ENCODE data around the gene STK35.

The STK35 gene

GRCh38 chr20:2122936-2123335 lies 21.3 kb downstream of the STK35 start:
- Histone ChIP-seq H3K27ac (ENCODE audit: low read depth, low read length) (no peak overlapping the region), H3K79me2 (ENCODE audit: control insufficient read depth, insufficient read depth, low read length, poor library complexity) (no peaks in the 10 kb centered on the region), H3K23ac (ENCODE audit: low read length) (no peak overlapping the region), H4K8ac (ENCODE audit: low read depth, low read length) (no peak overlapping the region), H3K9me3 (ENCODE audit: insufficient read depth, low read depth, low read length) (no peaks in the 10 kb centered on the region), H2AK5ac (ENCODE audit: low read length) (no peak overlapping the region), H3K36me3 (ENCODE audit: control insufficient read depth in 1 of 2, insufficient read depth in 2 of 2, low read length in 2 of 2) (peaks cover 5 to 12% of the 10 kb centered on the region in 2 experiments), H2BK5ac (ENCODE audit: low read depth, low read length, poor library complexity) (no peak overlapping the region), H3K4me3 (ENCODE audit: low read depth, low read length) (no peak overlapping the region), H3K18ac (ENCODE audit: low read length) (no peak overlapping the region), H4K91ac (ENCODE audit: low read depth, low read length) (no peak overlapping the region), H3K4ac (ENCODE audit: low read depth, low read length) (peak overlapping the region; percentile 17), H3K9ac (ENCODE audit: low read length) (no peak overlapping the region), H2BK12ac (ENCODE audit: low read length) (no peak overlapping the region), H2BK120ac (ENCODE audit: insufficient read depth, low read length, poor library complexity) (no peak overlapping the region), H3K4me1 (ENCODE audit: control insufficient read depth in 1 of 2, insufficient read depth in 2 of 2, low read length in 2 of 2) (peaks cover 0 to 4% of the 10 kb centered on the region in 2 experiments), H3K14ac (ENCODE audit: low read length) (no peak overlapping the region), H3K4me2 (ENCODE audit: low read length) (no peak overlapping the region), H2AFZ (ENCODE audit: insufficient read depth, low read length, poor library complexity) (no peak overlapping the region), H3K79me1 (ENCODE audit: low read length) (no peaks in the 10 kb centered on the region), H3K27me3 (ENCODE audit: insufficient read depth, low read length) (no peaks in the 10 kb centered on the region), H4K12ac (ENCODE audit: low read depth, low read length) (no peak overlapping the region)
- WGBS (ENCODE audit: extremely low coverage, insufficient coverage, insufficient read length), result no CpG with 5 or more reads among the region's 6 CpGs
- DNase-seq, result no peak

- Histone ChIP-seq H3K18ac (ENCODE audit: low read length) (no peak overlapping the region), H3K4me2 (ENCODE audit: low read length) (no peak overlapping the region), H3K4me1 (ENCODE audit: control insufficient read depth in 1 of 2, insufficient read depth in 2 of 2, low read length in 2 of 2) (peaks cover 0 to 4% of the 10 kb centered on the region in 2 experiments), H3K4me3 (ENCODE audit: low read depth, low read length) (no peak overlapping the region), H2AFZ (ENCODE audit: insufficient read depth, low read length, poor library complexity) (no peak overlapping the region), H3K9me3 (ENCODE audit: insufficient read depth, low read depth, low read length) (no peaks in the 10 kb centered on the region), H3K36me3 (ENCODE audit: control insufficient read depth in 1 of 2, insufficient read depth in 2 of 2, low read length in 2 of 2) (peaks cover 5 to 14% of the 10 kb centered on the region in 2 experiments), H2AK5ac (ENCODE audit: low read length) (no peak overlapping the region), H3K23ac (ENCODE audit: low read length) (no peak overlapping the region), H2BK120ac (ENCODE audit: insufficient read depth, low read length, poor library complexity) (no peak overlapping the region), H3K9ac (ENCODE audit: low read length) (no peak overlapping the region), H3K79me1 (ENCODE audit: low read length) (no peaks in the 10 kb centered on the region), H3K79me2 (ENCODE audit: control insufficient read depth, insufficient read depth, low read length, poor library complexity) (no peaks in the 10 kb centered on the region), H3K14ac (ENCODE audit: low read length) (no peak overlapping the region), H4K12ac (ENCODE audit: low read depth, low read length) (no peak overlapping the region), H2BK5ac (ENCODE audit: low read depth, low read length, poor library complexity) (no peak overlapping the region), H3K27ac (ENCODE audit: low read depth, low read length) (no peak overlapping the region), H2BK12ac (ENCODE audit: low read length) (no peak overlapping the region), H3K27me3 (ENCODE audit: insufficient read depth, low read length) (no peaks in the 10 kb centered on the region), H3K4ac (ENCODE audit: low read depth, low read length) (no peak overlapping the region), H4K8ac (ENCODE audit: low read depth, low read length) (no peak overlapping the region), H4K91ac (ENCODE audit: low read depth, low read length) (no peak overlapping the region)
- DNase-seq, result no peak
- WGBS (ENCODE audit: extremely low coverage, insufficient coverage, insufficient read length), result no CpG with 5 or more reads among the region's 5 CpGs
These were observed 22.1 kb downstream of the STK35 start for GRCh38 chr20:2123720-2124119.

- Histone ChIP-seq H4K12ac (ENCODE audit: low read depth, low read length) (no peak overlapping the region), H3K14ac (ENCODE audit: low read length) (no peak overlapping the region), H3K9ac (ENCODE audit: low read length) (no peak overlapping the region), H4K8ac (ENCODE audit: low read depth, low read length) (no peak overlapping the region), H3K27me3 (ENCODE audit: insufficient read depth, low read length) (no peaks in the 10 kb centered on the region), H2BK5ac (ENCODE audit: low read depth, low read length, poor library complexity) (no peak overlapping the region), H3K4ac (ENCODE audit: low read depth, low read length) (no peak overlapping the region), H3K18ac (ENCODE audit: low read length) (no peak overlapping the region), H3K4me2 (ENCODE audit: low read length) (no peak overlapping the region), H4K91ac (ENCODE audit: low read depth, low read length) (no peak overlapping the region), H3K27ac (ENCODE audit: low read depth, low read length) (no peak overlapping the region), H3K79me1 (ENCODE audit: low read length) (no peaks in the 10 kb centered on the region), H3K4me3 (ENCODE audit: low read depth, low read length) (no peak overlapping the region), H3K23ac (ENCODE audit: low read length) (no peak overlapping the region), H2BK120ac (ENCODE audit: insufficient read depth, low read length, poor library complexity) (no peak overlapping the region), H3K79me2 (ENCODE audit: control insufficient read depth, insufficient read depth, low read length, poor library complexity) (no peaks in the 10 kb centered on the region), H2AK5ac (ENCODE audit: low read length) (no peak overlapping the region), H3K9me3 (ENCODE audit: insufficient read depth, low read depth, low read length) (no peaks in the 10 kb centered on the region), H2BK12ac (ENCODE audit: low read length) (no peak overlapping the region), H3K4me1 (ENCODE audit: control insufficient read depth in 1 of 2, insufficient read depth in 2 of 2, low read length in 2 of 2) (peaks cover 0 to 6% of the 10 kb centered on the region in 2 experiments), H2AFZ (ENCODE audit: insufficient read depth, low read length, poor library complexity) (no peak overlapping the region), H3K36me3 (ENCODE audit: control insufficient read depth in 1 of 2, insufficient read depth in 2 of 2, low read length in 2 of 2) (peaks cover 5 to 14% of the 10 kb centered on the region in 2 experiments)
- DNase-seq, result no peak
- no CpG with 5 or more reads among the region's 7 CpGs for WGBS (ENCODE audit: extremely low coverage, insufficient coverage, insufficient read length)
These were observed 23.1 kb downstream of the STK35 start for GRCh38 chr20:2124564-2125213.

GRCh38 chr20:2125474-2126112 lies 24.0 kb downstream of the STK35 start:
- Histone ChIP-seq H3K27ac (ENCODE audit: low read depth, low read length) (no peak overlapping the region), H3K79me1 (ENCODE audit: low read length) (peaks cover under 1% of the 10 kb centered on the region), H3K4ac (ENCODE audit: low read depth, low read length) (peak overlapping the region; percentile 75), H3K4me2 (ENCODE audit: low read length) (no peak overlapping the region), H2BK120ac (ENCODE audit: insufficient read depth, low read length, poor library complexity) (no peak overlapping the region), H2AK5ac (ENCODE audit: low read length) (no peak overlapping the region), H3K14ac (ENCODE audit: low read length) (no peak overlapping the region), H3K27me3 (ENCODE audit: insufficient read depth, low read length) (no peaks in the 10 kb centered on the region), H2BK12ac (ENCODE audit: low read length) (no peak overlapping the region), H2AFZ (ENCODE audit: insufficient read depth, low read length, poor library complexity) (no peak overlapping the region), H2BK5ac (ENCODE audit: low read depth, low read length, poor library complexity) (no peak overlapping the region), H3K18ac (ENCODE audit: low read length) (no peak overlapping the region), H3K4me3 (ENCODE audit: low read depth, low read length) (no peak overlapping the region), H3K9ac (ENCODE audit: low read length) (no peak overlapping the region), H3K9me3 (ENCODE audit: insufficient read depth, low read depth, low read length) (no peaks in the 10 kb centered on the region), H4K12ac (ENCODE audit: low read depth, low read length) (no peak overlapping the region), H4K8ac (ENCODE audit: low read depth, low read length) (no peak overlapping the region), H3K4me1 (ENCODE audit: control insufficient read depth in 1 of 2, insufficient read depth in 2 of 2, low read length in 2 of 2) (peaks cover 2 to 13% of the 10 kb centered on the region in 2 experiments), H4K91ac (ENCODE audit: low read depth, low read length) (no peak overlapping the region), H3K23ac (ENCODE audit: low read length) (no peak overlapping the region), H3K36me3 (ENCODE audit: control insufficient read depth in 1 of 2, insufficient read depth in 2 of 2, low read length in 2 of 2) (peaks cover 5 to 14% of the 10 kb centered on the region in 2 experiments), H3K79me2 (ENCODE audit: control insufficient read depth, insufficient read depth, low read length, poor library complexity) (no peaks in the 10 kb centered on the region)
- no peak for DNase-seq
- WGBS (ENCODE audit: extremely low coverage, insufficient coverage, insufficient read length), result no CpG with 5 or more reads among the region's 7 CpGs

All from trophoblast cell (in vitro differentiated cells and primary cell).